OCI-LY1 (cell line): Measurements from ENCODE around the gene MAST4.

Experiments
- H2AFZ ChIP-seq: fragments of 200-600 bp; sonication (generic), shearing (Covaris generic); 2 replicates; pipeline ENCODE4 v1.6.0; 2014; ENCODE audit warnings: antibody characterized with exemption, mild to moderate bottlenecking, low read length
- H3F3A ChIP-seq: fragments of 200-600 bp; sonication (generic), shearing (Covaris generic); 2 replicates; pipeline ENCODE4 v1.6.0; 2014; ENCODE audit warnings: mild to moderate bottlenecking, antibody characterized with exemption, low read length, moderate library complexity; ENCODE audit not compliant: insufficient read depth
- H3K27ac ChIP-seq: fragments of 200-600 bp; sonication (generic); 2 replicates; pipeline ENCODE4 v1.5.1; 2014; ENCODE audit warnings: low read length, mixed run types, mild to moderate bottlenecking, low read depth; ENCODE audit not compliant: poor library complexity, severe bottlenecking
- H3K27me3 ChIP-seq: fragments of 200-600 bp; sonication (generic); 2 replicates; pipeline ENCODE4 v1.6.0; 2014; ENCODE audit warnings: antibody characterized with exemption, mild to moderate bottlenecking, low read length, moderate library complexity; ENCODE audit not compliant: insufficient read depth
- H3K36me3 ChIP-seq: fragments of 200-600 bp; sonication (generic); 2 replicates; pipeline ENCODE4 v1.6.1; 2014; ENCODE audit warnings: mild to moderate bottlenecking, antibody characterized with exemption, low read length, moderate library complexity, mixed read lengths; ENCODE audit not compliant: insufficient read depth
- H3K4me1 ChIP-seq: fragments of 200-600 bp; sonication (generic); 2 replicates; pipeline ENCODE4 v1.5.1; 2014; ENCODE audit warnings: mild to moderate bottlenecking, low read length, moderate library complexity; ENCODE audit not compliant: insufficient read depth, severe bottlenecking
- H3K4me2 ChIP-seq: fragments of 200-600 bp; sonication (generic), shearing (Covaris generic); 2 replicates; pipeline ENCODE4 v1.6.1; 2014; ENCODE audit warnings: low read length
- H3K4me3 ChIP-seq: fragments of 200-600 bp; sonication (generic); 2 replicates; pipeline ENCODE4 v1.5.1; 2014; ENCODE audit warnings: low read length, low read depth, mild to moderate bottlenecking, mixed read lengths; ENCODE audit not compliant: poor library complexity, severe bottlenecking
- H3K79me2 ChIP-seq: fragments of 200-600 bp; shearing (Covaris generic); 2 replicates; pipeline ENCODE4 v1.6.1; 2016; ENCODE audit warnings: mixed run types, low read length, mixed read lengths; ENCODE audit not compliant: insufficient read depth
- H3K9ac ChIP-seq: fragments of 200-600 bp; sonication (generic), shearing (Covaris generic); 2 replicates; pipeline ENCODE4 v1.6.1; 2014; ENCODE audit warnings: mild to moderate bottlenecking, low read length, mixed read lengths
- H3K9me2 ChIP-seq: fragments of 200-600 bp; sonication (generic), shearing (Covaris generic); 2 replicates; pipeline ENCODE4 v1.6.1; 2014; ENCODE audit warnings: low read depth, mild to moderate bottlenecking, low read length, mixed read lengths
- H3K9me3 ChIP-seq: fragments of 200-600 bp; shearing (Covaris generic); 2 replicates; pipeline ENCODE4 v1.6.1; 2014; ENCODE audit warnings: low read length, mixed read lengths
- H4K20me1 ChIP-seq: fragments of 200-600 bp; sonication (generic), shearing (Covaris generic); 2 replicates; pipeline ENCODE4 v1.6.0; 2016; ENCODE audit warnings: mild to moderate bottlenecking, low read length; ENCODE audit not compliant: insufficient read depth
- EZH2 ChIP-seq: fragments of 200-600 bp; sonication (generic), shearing (Covaris generic); IDR thresholded peaks from 2 replicates; pipeline ENCODE4 v1.8.0; 2017; ENCODE audit warnings: borderline replicate concordance, mixed run types, mild to moderate bottlenecking, antibody characterized with exemption, low read length, moderate library complexity, mixed read lengths
- TF ChIP-seq, protein P1 (sequence below): fragments of 200-600 bp; sonication (generic), shearing (Covaris generic); IDR thresholded peaks from 2 replicates; pipeline ENCODE4 v1.5.1; 2017; ENCODE audit warnings: mild to moderate bottlenecking, antibody characterized with exemption, low read length, moderate library complexity, mixed read lengths

Gene MAST4

DNA sequence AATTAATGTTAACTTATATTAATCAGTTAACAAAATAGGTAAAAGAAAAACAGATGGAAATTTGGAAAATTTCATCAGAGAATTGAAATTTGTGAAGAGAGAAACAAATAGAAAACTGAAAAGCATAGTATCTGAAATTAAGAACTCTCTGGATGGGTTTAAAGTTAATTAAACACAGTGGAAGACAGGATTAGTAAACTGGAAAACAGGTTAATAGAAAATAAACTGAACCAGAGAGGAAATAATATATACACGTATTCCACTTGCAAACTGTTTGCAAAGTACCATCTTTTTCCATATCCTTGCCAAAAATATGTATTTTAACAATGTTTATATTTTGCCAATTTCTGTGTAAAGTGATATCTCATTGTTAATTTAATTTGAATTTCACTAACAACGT is 342.9 kb downstream of the MAST4 start:
- no peaks in the 10 kb centered on the region for H3K4me1 ChIP-seq
- no peak overlapping the region for H2AFZ ChIP-seq
- 0 out of 2 replicates have a peak, but pooled peaks cover 2% of the 10 kb centered on the region for H3K9me3 ChIP-seq
- H3K27me3 ChIP-seq: no peaks in the 10 kb centered on the region
- no peak overlapping the region for H3K9ac ChIP-seq
- H3K36me3 ChIP-seq: no peaks in the 10 kb centered on the region
- H3F3A ChIP-seq: no peaks in the 10 kb centered on the region
- no peaks in the 10 kb centered on the region for H3K9me2 ChIP-seq
- H3K4me2 ChIP-seq: no peak overlapping the region
- H4K20me1 ChIP-seq: no peaks in the 10 kb centered on the region
- H3K4me3 ChIP-seq: no peak overlapping the region
- TF ChIP-seq, protein P1, sequence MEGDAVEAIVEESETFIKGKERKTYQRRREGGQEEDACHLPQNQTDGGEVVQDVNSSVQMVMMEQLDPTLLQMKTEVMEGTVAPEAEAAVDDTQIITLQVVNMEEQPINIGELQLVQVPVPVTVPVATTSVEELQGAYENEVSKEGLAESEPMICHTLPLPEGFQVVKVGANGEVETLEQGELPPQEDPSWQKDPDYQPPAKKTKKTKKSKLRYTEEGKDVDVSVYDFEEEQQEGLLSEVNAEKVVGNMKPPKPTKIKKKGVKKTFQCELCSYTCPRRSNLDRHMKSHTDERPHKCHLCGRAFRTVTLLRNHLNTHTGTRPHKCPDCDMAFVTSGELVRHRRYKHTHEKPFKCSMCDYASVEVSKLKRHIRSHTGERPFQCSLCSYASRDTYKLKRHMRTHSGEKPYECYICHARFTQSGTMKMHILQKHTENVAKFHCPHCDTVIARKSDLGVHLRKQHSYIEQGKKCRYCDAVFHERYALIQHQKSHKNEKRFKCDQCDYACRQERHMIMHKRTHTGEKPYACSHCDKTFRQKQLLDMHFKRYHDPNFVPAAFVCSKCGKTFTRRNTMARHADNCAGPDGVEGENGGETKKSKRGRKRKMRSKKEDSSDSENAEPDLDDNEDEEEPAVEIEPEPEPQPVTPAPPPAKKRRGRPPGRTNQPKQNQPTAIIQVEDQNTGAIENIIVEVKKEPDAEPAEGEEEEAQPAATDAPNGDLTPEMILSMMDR: no peak
- TF ChIP-seq EZH2: no peak
- no peaks in the 10 kb centered on the region for H3K79me2 ChIP-seq
- no peak overlapping the region for H3K27ac ChIP-seq

DNA sequence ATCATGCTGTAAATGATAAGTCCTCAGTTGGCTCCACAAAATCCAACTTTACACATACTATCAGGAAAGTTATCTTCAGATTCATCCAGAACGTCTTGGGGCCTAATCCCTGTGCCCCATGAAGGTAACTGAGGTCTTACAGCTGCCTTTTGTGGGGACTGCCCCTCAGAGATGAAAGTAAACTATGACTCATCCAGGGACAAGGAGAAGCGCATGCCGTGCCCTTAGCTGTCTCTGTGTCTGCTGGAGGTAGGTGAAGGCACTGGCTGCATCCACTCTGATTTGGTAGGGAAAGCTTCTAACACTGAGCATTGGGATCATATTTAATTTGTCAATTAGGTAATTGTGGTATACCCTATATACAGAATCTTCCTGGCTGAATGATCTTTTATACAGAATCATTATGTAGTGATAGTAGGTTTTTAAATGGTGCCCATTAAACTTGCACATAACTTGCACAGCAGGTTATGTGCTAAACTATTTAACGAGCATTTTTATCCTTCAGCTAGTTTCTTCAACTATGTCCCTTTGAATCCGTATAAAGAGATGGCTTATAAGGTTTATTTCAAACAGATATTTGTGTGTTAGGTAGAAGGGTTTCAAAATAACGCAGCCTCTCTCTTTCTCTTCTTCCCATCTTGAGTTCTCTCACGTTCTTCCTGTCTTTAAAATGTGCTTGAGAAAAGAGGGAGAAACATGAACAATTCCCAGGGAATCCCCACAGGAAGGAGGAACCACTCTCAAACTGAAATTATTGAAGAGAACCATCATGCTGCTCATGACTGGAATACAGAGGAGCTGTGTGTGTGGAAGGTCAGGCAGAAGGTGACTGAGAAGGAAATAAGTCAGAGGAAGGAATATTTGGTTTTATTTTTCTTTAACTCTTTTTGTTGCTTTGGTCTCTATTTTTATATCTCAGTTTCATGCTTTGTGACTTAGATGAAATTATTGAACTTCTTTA is 349.5 kb downstream of the MAST4 start:
- H3K9me2 ChIP-seq: no peaks in the 10 kb centered on the region
- H3K27me3 ChIP-seq: no peaks in the 10 kb centered on the region
- no peak overlapping the region for H3K27ac ChIP-seq
- no peak overlapping the region for H3K4me3 ChIP-seq
- no peak overlapping the region for H3K9ac ChIP-seq
- H3K9me3 ChIP-seq: no peaks in the 10 kb centered on the region
- TF ChIP-seq, protein P1: no peak
- no peak for TF ChIP-seq EZH2
- no peaks in the 10 kb centered on the region for H3K36me3 ChIP-seq
- no peaks in the 10 kb centered on the region for H4K20me1 ChIP-seq
- no peak overlapping the region for H3K4me2 ChIP-seq
- no peaks in the 10 kb centered on the region for H3K4me1 ChIP-seq
- H3K79me2 ChIP-seq: no peaks in the 10 kb centered on the region
- no peaks in the 10 kb centered on the region for H3F3A ChIP-seq
- H2AFZ ChIP-seq: no peak overlapping the region

DNA sequence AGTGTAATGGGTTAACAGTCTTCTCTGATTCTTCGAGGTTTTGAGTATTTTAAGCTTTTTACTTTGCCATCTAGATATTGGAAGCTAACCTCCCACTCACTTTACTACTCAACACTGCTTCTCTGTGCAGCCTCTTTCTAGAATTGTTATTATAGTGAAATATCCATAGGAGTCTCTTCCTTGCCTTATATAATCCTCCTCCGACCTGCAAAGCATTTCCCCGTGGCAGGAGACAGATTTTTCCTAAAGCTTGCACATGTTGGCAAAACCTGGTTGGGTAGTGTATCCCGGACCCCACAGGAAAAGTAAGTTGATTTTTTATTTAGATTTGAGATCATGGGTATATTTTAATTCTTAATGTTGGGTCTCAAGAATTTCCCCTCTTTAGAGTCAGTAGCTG is 351.3 kb downstream of the MAST4 start:
- no peaks in the 10 kb centered on the region for H3K4me1 ChIP-seq
- no peaks in the 10 kb centered on the region for H3F3A ChIP-seq
- no peaks in the 10 kb centered on the region for H3K9me3 ChIP-seq
- no peak overlapping the region for H3K27ac ChIP-seq
- H3K79me2 ChIP-seq: no peaks in the 10 kb centered on the region
- no peaks in the 10 kb centered on the region for H3K27me3 ChIP-seq
- no peak overlapping the region for H3K4me2 ChIP-seq
- H3K36me3 ChIP-seq: no peaks in the 10 kb centered on the region
- H3K9ac ChIP-seq: no peak overlapping the region
- H3K4me3 ChIP-seq: no peak overlapping the region
- H2AFZ ChIP-seq: no peak overlapping the region
- no peaks in the 10 kb centered on the region for H4K20me1 ChIP-seq
- H3K9me2 ChIP-seq: no peaks in the 10 kb centered on the region
- no peak for TF ChIP-seq EZH2
- TF ChIP-seq, protein P1: no peak
